ENCODE results near the gene IRAK1.

GRCh38 chrX:154040307-154040756 is 20.6 kb upstream of the IRAK1 start:
- TF ChIP-seq CTCF (IDR thresholded peaks at IDR 0.05; ENCODE audit: extremely low read depth in 1 of 2, insufficient read depth in 1 of 2, low read depth in 1 of 2, low read length in 2 of 2): no peak
- no peak for TF ChIP-seq POLR2A (IDR thresholded peaks at IDR 0.05; ENCODE audit: low read depth, low read length)

All from endothelial cell of umbilical vein (primary cell).